ENCODE results near the gene UGGT2. TPM values are rescaled to one million over a fixed set of nuclear protein-coding genes. Genes with fewer than 3 reads are reported as not detected.
"Not testable (repeated sequence)": the region's sequence is repeated elsewhere in the genome, so short reads cannot be mapped to it uniquely, and the experiment has no call there.

The UGGT2 gene
- polyA plus RNA-seq, 3 donors: 34.8 to 55.7 (median 42.9) TPM

DNA sequence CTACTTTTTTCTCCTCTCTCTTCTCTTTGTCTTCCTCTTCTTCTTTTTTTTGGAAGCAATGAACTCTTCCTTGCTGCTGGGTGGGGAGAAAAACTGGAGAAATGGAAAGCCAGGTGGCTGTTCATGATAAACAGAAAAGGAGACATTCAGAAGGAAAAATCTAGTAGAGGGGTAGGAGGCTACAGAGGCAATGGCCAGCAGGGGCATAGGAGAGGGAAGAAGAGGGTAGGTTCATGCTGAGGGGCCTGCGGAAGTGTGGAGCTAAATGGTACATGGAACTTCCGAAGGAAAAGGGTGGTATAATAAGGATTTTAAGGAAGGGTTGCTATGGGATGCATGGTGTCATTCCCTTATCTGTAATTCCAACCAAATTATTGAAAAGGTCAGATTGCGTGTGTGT lies 19.2 kb upstream of the UGGT2 start:
- DNase-seq (ENCODE audit: extremely low read depth in 1 of 11, low read depth in 9 of 11, low spot score in 4 of 11): no peak

DNA sequence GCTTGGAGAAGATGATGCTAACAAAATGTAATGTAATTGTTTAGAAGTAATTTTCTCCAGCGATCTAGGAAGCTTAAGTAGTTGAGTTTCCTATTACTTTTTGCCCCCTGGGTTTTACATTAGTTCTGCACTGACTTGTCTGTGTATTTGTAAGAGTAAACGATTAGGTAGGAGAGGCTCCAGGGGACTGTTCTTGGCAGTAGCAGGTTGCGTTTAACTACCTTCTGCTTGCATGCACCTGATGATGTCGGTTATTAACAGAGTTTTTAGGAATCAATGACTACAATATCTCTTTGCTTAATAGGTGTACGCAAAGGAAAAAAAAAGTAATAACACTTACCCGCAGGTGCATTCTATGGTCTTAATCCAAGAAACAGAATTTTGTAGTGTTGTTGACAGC lies 18.3 kb upstream of the UGGT2 start:
- no peak for DNase-seq (ENCODE audit: extremely low read depth in 1 of 11, low read depth in 9 of 11, low spot score in 4 of 11)

DNA sequence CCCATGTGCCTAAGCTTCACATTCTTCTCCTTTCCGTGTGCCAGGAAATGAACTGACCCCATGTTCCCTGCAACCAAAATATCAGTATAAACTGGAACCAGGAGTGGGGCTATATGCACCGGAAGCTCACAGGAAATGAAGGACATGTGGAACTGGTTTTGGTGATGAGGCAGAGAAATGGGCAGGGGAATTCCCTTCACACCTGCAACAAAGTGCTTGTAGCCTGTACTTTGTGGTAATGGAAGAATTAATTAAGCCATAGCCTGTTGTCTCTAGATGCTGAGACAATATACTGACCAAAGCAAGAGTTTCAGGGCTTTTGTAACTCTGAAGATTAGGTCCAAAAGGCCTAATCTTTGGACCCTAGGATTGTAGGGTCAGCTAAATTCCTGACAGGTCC lies 15.5 kb upstream of the UGGT2 start:
- no peak for DNase-seq (ENCODE audit: extremely low read depth in 1 of 11, low read depth in 9 of 11, low spot score in 4 of 11)

DNA sequence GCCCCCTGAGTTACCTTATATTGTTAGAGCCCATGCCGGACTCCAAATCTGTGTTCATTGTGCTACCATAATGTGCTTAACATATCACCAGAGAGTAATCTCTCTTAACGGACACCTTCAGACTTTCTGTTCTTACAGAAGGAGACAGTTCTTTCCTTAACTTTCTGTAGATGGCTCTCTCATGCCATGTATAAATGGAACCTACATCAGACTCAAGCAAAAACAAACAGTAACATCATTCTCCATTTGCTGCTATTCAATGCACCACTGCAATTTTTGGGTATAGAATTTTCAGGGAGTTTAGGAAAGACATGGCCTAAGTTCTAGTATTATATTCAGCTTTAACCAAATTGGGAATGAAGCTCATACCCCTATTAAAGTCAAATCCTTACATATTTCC lies 12.6 kb upstream of the UGGT2 start:
- no peak for DNase-seq (ENCODE audit: extremely low read depth in 1 of 11, low read depth in 9 of 11, low spot score in 4 of 11)

DNA sequence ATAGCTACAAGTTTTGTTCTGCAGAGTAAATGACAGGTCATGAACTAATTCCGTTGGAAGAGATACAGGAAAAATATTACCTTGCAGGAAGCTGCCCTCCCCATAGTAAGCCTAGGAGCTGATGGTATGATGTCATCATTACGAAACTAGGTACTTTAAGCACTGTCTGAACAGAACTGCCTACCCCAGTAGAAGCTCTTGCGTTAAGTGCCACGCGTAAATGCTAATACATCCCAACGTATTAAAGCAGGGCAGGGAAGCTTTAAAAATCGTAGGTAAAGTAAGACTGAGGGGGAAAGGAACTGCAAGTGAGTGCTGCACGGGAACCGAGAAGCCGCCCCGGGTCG lies 572 bp downstream of the UGGT2 start:
- peak in 7 of 11 donors; percentile 6 to 36 (median 17) for DNase-seq (ENCODE audit: extremely low read depth in 1 of 11, low read depth in 9 of 11, low spot score in 4 of 11)

DNA sequence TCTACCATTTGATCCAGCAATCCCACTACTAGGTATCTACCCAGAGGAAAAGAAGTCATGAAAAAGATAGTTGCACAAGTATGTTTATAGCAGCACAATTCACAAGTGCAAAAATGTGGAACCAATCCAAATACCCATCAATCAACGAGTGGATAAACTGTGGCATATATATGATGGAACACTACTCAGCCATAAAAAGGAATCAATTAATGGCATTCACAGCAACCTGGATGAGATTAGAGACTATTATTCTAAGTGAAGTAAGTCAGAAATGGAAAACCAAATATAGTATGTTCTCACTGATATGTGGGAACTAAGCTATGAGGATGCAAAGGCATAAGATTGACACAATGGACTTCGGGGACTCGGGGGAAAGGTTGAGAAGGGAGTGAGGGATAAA lies 1.3 kb downstream of the UGGT2 start:
- DNase-seq (ENCODE audit: extremely low read depth in 1 of 11, low read depth in 9 of 11, low spot score in 4 of 11): not testable (repeated sequence)

DNA sequence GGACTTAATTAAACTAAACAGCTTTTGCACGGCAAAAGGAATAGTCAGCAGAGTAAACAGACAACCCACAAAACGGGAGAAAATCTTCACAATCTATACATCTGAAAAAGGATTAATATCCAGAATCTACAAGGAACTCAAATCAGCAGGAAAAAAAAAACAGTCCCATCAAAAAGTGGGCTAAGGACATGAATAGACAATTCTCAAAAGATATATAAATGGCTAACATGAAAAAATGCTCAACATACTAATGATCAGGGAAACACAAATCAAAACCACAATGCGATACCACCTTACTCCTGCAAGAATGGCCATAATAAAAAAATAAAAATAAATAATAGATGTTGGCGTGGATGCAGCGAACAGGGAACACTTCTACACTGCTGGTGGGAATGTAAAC lies 1.7 kb downstream of the UGGT2 start:
- DNase-seq (ENCODE audit: extremely low read depth in 1 of 11, low read depth in 9 of 11, low spot score in 4 of 11): not testable (repeated sequence)

DNA sequence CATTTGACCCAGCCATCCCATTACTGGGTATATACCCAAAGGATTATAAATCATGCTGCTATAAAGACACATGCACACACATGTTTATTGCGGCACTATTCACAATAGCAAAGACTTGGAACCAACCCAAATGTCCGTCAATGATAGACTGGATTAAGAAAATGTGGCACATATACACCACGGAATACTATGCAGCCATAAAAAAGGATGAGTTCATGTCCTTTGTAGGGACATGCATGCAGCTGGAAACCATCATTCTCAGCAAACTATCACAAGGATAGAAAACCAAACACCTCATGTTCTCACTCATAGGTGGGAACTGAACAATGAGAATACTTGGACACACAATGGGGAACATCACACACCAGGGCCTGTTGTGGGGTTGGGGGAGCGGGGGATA lies 2.2 kb downstream of the UGGT2 start:
- DNase-seq (ENCODE audit: extremely low read depth in 1 of 11, low read depth in 9 of 11, low spot score in 4 of 11): not testable (repeated sequence)

DNA sequence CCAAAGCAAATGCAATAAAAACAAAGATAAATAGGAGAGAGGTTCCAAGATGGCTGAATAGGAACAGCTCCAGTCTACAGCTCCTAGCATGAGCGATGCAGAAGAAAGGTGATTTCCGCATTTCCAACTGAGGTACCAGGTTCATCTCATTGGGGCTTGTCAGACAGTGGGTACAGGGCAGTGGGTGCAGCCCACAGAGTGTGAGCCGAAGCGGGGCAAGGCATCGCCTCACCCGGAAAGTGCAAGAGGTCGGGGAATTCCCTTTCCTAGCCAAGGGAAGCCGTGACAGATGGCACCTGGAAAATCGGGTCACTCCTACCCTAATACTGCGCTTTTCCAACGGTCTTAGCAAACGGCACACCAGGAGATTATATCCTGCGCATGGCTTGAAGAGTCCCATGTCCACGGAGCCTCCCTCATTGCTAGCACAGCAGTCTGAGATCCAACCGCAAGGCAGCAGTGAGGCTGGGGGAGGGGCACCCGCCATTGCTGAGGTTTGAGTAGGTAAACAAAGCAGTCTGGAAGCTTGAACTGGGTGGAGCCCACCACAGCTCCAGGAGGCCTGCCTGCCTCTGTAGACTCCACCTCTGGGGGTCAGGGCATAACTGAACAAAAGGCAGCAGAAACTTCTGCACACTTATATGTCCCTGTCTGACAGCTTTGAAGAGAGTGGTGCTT lies 6.6 kb downstream of the UGGT2 start:
- not testable (repeated sequence) for DNase-seq (ENCODE audit: extremely low read depth in 1 of 11, low read depth in 9 of 11, low spot score in 4 of 11)

DNA sequence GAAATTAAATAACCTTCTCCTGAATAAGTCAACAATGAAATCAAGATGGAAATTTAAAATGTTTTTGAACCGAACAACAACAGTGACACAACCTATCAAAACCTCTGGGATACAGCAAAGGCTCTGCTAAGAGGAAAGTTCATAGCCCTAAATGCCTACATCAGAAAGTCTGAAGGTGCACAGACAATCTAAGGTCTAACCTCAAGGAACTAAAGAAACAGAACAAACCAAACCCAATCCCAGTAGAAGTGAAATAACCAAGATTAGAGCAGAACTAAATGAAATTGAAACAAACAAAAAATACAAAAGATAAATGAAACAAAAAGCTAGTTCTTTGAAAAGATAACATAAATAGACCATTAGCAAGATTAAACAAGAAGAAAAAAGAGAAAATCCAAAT lies 9.0 kb downstream of the UGGT2 start:
- DNase-seq (ENCODE audit: extremely low read depth in 1 of 11, low read depth in 9 of 11, low spot score in 4 of 11): no peak

DNA sequence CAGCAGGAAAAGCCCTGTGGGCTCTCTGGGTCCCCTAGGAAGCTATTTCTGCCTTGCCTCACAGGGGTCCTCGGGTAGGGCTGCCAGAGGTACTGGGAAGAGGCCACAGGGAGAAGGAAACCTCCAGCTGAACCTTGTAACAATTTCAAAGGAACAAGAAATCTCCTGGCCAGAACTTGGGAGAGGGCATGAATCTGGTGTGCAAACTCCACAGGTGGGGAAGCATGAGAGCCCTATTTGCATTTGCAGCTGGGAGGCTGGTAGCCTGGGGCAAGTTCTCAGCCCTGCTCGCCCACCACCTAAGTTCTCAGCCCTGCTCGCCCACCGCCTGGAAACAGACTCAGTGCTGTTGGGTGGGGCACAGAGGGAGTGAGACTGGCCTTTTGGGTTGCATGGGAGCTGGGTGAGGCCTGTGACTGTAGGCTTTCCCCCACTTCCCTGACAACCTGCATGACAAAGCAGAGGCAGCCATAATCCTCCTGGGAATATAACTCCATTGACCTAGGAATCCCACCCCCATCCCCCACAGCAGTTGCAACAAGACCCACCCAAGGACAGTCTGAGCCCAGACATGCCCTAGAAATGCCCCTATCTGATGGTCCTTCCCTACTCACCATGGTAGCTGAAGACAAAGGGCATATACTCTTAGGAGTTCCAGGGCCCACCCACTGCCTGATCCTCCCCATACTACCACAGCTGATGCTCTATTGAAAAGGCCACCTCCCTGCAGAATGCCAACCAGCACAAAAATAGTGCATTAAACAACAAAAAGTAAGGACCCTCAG lies 11.7 kb downstream of the UGGT2 start:
- DNase-seq (ENCODE audit: extremely low read depth in 1 of 11, low read depth in 9 of 11, low spot score in 4 of 11): no peak

DNA sequence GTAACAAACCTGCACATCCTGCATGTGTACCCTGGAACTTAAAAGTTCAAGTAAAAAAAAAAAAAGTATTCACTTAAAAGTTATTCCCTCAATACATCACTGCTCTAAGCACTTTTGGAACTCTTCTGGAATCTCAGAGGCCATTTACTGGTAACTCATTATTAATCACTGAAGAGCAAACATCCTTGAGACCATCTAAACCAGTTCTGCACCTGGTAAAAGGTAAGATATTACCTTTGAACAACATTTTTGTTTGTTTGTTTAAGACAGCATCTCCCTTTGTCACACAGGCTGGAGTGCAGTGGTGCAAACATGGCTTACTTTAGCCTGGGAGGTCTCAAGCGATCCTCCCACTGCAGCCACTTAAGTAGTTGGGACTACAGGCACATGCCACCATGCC lies 16.7 kb downstream of the UGGT2 start:
- no peak for DNase-seq (ENCODE audit: extremely low read depth in 1 of 11, low read depth in 9 of 11, low spot score in 4 of 11)

DNA sequence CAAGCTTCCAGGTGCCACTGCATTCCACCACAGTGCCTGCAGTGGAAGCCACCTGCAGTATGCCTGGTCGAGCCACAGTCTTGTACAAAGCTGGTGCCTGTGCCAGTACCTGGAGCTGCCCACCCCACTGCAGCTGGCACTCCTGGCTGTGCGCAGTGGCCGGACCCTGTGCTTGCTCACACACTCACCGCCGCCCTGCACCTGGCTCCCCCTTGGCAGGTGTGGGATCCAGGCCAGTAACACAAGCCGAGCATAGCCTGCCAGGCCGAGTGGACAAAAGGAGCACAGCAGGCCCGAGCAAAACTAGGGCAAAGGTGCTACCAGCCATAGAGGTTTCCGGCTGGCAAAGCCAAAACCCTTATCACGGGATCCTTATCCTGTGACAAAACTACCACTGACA lies 18.5 kb downstream of the UGGT2 start:
- DNase-seq (ENCODE audit: extremely low read depth in 1 of 11, low read depth in 9 of 11, low spot score in 4 of 11): no peak

DNA sequence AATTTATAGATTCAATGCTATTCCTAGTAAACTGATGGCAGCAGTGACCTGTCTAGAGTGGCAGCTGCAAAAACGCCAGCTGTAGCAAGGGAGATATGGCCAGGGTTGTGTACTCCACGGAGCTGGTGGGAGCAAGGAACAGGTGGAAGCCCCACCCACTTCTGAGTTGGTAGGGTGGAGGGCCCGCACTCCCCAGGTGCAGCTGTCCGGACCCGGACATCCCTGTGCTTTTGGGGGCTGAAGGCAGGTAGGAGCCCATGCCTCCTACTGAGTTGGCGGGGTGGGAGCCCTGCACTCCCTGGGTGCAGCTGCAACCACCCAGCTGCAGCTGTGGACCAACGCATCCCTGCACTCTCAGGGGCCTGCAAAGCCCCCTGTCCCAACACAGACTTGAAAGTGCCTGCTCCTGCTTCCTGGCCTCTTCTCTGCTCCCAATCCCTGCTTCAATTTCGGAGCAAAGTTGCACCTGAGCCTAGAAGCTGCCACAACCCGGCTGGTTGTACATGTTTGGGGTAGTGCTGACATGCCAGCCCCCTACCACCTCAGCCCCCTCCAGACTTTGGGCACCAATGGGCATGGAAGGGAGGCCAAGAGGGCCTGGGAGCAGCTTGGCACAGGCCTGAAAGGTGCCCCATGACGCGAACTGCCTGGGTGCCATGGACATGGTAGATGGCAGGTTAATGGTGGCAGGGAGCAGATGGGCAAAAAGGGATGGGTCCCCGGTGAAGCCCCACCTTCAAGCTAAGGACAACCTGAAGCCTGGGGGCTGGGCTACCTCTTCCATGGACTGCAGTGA lies 19.8 kb downstream of the UGGT2 start:
- no peak for DNase-seq (ENCODE audit: extremely low read depth in 1 of 11, low read depth in 9 of 11, low spot score in 4 of 11)

DNA sequence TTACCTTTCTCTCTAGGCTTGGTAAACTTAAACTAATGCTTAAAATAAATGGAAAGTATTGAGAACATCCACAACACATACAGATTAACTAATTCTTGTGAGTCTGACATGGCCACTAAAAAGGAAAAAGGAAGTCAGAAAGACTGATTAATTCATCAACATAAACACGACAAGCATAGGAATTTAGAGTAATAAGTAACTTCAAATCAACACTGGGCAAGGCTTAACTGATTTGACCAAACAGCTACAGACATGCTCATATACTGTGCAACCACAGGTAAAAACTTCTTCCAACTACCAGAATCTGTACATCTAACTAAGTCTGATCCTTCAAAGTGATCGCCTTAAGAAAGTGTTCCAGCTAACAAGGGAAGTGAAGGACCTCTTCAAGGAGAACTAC lies 20.5 kb downstream of the UGGT2 start:
- no peak for DNase-seq (ENCODE audit: extremely low read depth in 1 of 11, low read depth in 9 of 11, low spot score in 4 of 11)

DNA sequence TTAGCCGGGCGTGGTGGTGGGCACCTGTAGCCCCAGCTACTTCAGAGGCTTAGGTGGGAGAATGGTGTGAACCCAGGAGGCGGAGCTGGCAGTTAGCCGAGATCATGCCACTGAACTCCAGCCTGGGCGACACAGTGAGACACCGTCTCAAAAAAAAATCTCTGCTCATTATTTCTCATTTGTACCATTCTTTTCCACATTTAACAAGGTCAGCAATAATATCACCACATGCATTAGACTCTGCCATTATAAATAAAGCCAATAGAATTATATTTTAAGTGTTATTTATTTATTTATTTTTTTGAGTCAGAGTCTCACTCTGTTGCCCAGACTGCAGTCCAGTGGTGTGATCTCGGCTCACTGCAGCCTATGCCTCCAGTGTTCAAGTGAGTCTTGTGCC lies 24.2 kb downstream of the UGGT2 start:
- no peak for DNase-seq (ENCODE audit: extremely low read depth in 1 of 11, low read depth in 9 of 11, low spot score in 4 of 11)

DNA sequence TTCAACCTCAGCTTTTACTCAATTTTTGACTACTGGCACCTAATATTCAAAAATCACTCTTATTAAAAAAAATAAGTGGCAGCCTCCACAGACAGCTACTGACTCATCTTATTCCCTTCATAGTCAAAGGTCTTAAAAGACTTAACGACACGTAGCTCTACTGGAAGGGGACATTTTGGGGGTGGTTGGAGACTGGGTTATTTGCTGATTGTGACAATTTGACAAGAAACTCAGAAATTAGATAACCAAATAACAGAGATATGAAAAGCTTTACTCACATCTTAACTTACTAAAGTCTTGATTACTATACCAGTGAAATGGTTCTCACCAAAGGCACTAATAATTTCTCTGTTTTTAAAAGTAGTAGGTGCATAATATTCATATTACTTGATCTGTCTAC lies 25.7 kb downstream of the UGGT2 start:
- no peak for DNase-seq (ENCODE audit: extremely low read depth in 1 of 11, low read depth in 9 of 11, low spot score in 4 of 11)

DNA sequence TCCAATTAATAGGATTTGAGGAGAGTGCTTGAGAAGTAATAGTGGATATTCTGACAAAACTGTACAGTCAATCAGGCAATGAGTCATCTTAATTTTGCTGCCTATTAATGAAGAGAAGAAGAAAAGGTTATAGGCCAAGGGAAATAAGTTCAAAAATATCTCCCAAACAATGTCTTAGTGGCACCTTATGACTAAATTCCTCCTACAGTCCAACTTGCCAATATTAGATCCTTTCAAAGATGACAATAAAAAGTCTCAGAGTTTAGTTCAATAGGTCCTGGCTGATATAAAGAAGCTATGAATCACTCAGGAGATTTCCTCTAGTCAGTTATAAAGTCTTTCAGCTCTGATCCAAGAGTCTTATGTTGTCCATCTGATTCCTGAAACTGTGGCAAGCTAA lies 27.9 kb downstream of the UGGT2 start:
- no peak for DNase-seq (ENCODE audit: extremely low read depth in 1 of 11, low read depth in 9 of 11, low spot score in 4 of 11)

DNA sequence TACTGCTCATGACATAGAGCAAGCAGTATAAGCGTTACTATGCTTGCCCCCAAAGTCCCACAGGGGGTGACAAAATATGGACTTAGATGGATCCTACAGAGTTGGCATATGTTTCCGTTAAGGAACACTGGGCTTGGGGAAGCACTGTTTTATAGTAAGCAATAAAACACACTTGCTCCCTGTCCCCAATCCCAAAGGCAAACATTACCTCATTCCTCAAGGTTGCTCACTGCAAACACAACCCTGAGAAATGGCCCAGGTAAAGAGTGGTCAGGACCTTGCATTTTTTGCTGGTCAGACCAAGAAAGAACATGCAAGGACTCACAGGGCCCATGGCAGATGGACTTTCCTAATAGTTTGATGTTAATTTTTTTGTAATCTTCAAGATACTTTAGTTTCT lies 32.3 kb downstream of the UGGT2 start:
- no peak for DNase-seq (ENCODE audit: extremely low read depth in 1 of 11, low read depth in 9 of 11, low spot score in 4 of 11)

DNA sequence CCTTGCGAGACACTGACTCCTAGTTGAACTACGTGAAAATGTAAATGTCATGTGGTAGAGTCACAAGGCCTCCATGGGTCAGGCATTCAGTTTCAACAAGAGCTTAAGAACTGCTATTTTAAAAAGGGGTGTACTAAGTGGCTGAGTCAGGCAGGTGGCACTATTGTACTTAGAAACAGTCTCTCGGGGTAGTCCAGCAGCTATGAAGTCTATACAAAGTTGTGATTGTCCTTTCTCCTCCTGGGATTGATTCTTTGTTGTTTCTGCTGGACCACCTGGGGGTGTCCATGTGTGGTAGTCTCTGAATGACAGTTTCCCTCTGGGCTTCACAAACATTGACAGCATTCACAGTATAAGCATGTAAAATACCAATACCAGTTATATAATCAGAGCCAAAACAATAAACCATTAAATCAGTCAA lies 33.0 kb downstream of the UGGT2 start:
- DNase-seq (ENCODE audit: extremely low read depth in 1 of 11, low read depth in 9 of 11, low spot score in 4 of 11): peak; percentile 20 to 59 (median 43)
